GM23338 (cell line): ENCODE measurements around the gene CYP46A1. TPM values are rescaled to one million over a fixed set of nuclear protein-coding genes. Genes with fewer than 3 reads are reported as not detected.

Experiments used
- ATAC-seq: fragments of 200-7000 bp; cut with Tn5 transposase; 3 replicates; pipeline ENCODE4 v1.9.1; 2020
- DNase-seq: peaks from one replicate; pipeline ENCODE4 v3.0.0-alpha.2; 2015; ENCODE audit warnings: low spot score
- H2AFZ ChIP-seq: fragments of 200-600 bp; sonication (generic); 2 replicates; pipeline ENCODE4 v1.8.0; 2016; ENCODE audit warnings: antibody characterized with exemption, mild to moderate bottlenecking, moderate library complexity
- H3F3A ChIP-seq: fragments of 200-600 bp; sonication (generic); replicated peaks from 2 replicates; pipeline ENCODE4 v1.8.0; 2017; ENCODE audit warnings: antibody characterized with exemption, mixed run types, low read depth
- H3K27ac ChIP-seq: fragments of 200-600 bp; sonication (generic); 2 replicates; pipeline ENCODE4 v1.6.1; 2016; ENCODE audit warnings: low read depth
- H3K27me3 ChIP-seq: fragments of 200-600 bp; sonication (generic); 2 replicates; pipeline ENCODE4 v1.8.0; 2016; ENCODE audit warnings: mild to moderate bottlenecking, mixed run types, moderate library complexity; ENCODE audit not compliant: insufficient read depth
- H3K36me3 ChIP-seq: fragments of 200-600 bp; sonication (generic); 2 replicates; pipeline ENCODE4 v1.8.0; 2016; ENCODE audit warnings: mild to moderate bottlenecking; ENCODE audit not compliant: insufficient read depth
- H3K4me1 ChIP-seq: fragments of 200-600 bp; sonication (generic); 2 replicates; pipeline ENCODE4 v1.8.0; 2016; ENCODE audit warnings: mild to moderate bottlenecking, moderate library complexity; ENCODE audit not compliant: insufficient read depth
- H3K4me2 ChIP-seq: fragments of 200-600 bp; sonication (generic); 2 replicates; pipeline ENCODE4 v1.7.1; 2017; ENCODE audit warnings: mixed run types
- H3K4me3 ChIP-seq: fragments of 200-600 bp; sonication (generic); 2 replicates; pipeline ENCODE4 v1.6.1; 2016; ENCODE audit warnings: mixed run types
- H3K79me2 ChIP-seq: fragments of 200-600 bp; sonication (generic); replicated peaks from 2 replicates; pipeline ENCODE4 v1.8.0; 2017; ENCODE audit warnings: mild to moderate bottlenecking; ENCODE audit not compliant: insufficient read depth
- H3K9me2 ChIP-seq: fragments of 200-600 bp; sonication (generic); 2 replicates; pipeline ENCODE4 v1.8.0; 2017; ENCODE audit not compliant: insufficient read depth
- H4K20me1 ChIP-seq: fragments of 200-600 bp; sonication (generic); replicated peaks from 2 replicates; pipeline ENCODE4 v1.8.0; 2017; ENCODE audit warnings: mild to moderate bottlenecking; ENCODE audit not compliant: insufficient read depth
- H3K27ac Mint-ChIP-seq: 2 replicates; pipeline ENCODE4 v1.8.0; 2020; ENCODE audit warnings: inconsistent platforms, mild to moderate bottlenecking, moderate library complexity, mixed read lengths
- H3K27me3 Mint-ChIP-seq: 3 replicates; pipeline ENCODE4 v1.8.0; 2022; ENCODE audit warnings: low read depth, mild to moderate bottlenecking, moderate library complexity, mixed read lengths, inconsistent platforms; ENCODE audit not compliant: insufficient read depth, poor library complexity
- H3K36me3 Mint-ChIP-seq: 3 replicates; pipeline ENCODE4 v1.8.0; 2021; ENCODE audit warnings: low read depth, mild to moderate bottlenecking, inconsistent platforms, moderate library complexity, mixed read lengths
- H3K4me1 Mint-ChIP-seq: 3 replicates; pipeline ENCODE4 v1.8.0; 2020; ENCODE audit warnings: mild to moderate bottlenecking, inconsistent platforms, mixed read lengths
- H3K4me3 Mint-ChIP-seq: 3 replicates; pipeline ENCODE4 v1.8.0; 2021; ENCODE audit warnings: moderate library complexity, mild to moderate bottlenecking, inconsistent platforms, mixed read lengths
- H3K9me3 Mint-ChIP-seq: 3 replicates; pipeline ENCODE4 v1.8.0; 2020; ENCODE audit warnings: moderate library complexity, mild to moderate bottlenecking, inconsistent platforms, mixed read lengths
- CREB1 ChIP-seq: fragments of 250-450 bp; sonication (Bioruptor Pico); IDR thresholded peaks from 2 replicates; pipeline ENCODE4 v1.5.0; 2020; ENCODE audit warnings: low read depth, mild to moderate bottlenecking, moderate library complexity
- CTCF ChIP-seq, 2 experiments: fragments of 200-600 bp in 1 of 2; sonication (generic) in 1 of 2; conservative IDR thresholded peaks; 2 replicates each; pipeline versions ENCODE4 v1.5.1 to v1.6.1; 2016 to 2017; ENCODE audit warnings: antibody characterized with exemption in 2 of 2, low read depth in 2 of 2, mild to moderate bottlenecking in 2 of 2, moderate library complexity in 1 of 2
- ETS1 ChIP-seq: IDR thresholded peaks from 2 replicates; pipeline ENCODE4 v1.6.1; 2016; ENCODE audit warnings: antibody characterized with exemption
- EZH2 ChIP-seq: fragments of 200-600 bp; sonication (generic); IDR thresholded peaks from one replicate; pipeline ENCODE4 v1.8.0; 2017; ENCODE audit warnings: antibody characterized with exemption, mild to moderate bottlenecking, low read depth; ENCODE audit not compliant: unreplicated experiment
- EZH2phosphoT487 ChIP-seq: fragments of 200-600 bp; sonication (generic); IDR thresholded peaks from one replicate; pipeline ENCODE4 v1.8.1; 2018; ENCODE audit warnings: antibody characterized with exemption; ENCODE audit not compliant: unreplicated experiment
- JUNB ChIP-seq: IDR thresholded peaks from one replicate; pipeline ENCODE4 v1.6.1; 2016; ENCODE audit warnings: antibody characterized with exemption; ENCODE audit not compliant: unreplicated experiment
- NANOG ChIP-seq: IDR thresholded peaks from 2 replicates; pipeline ENCODE4 v1.6.1; 2016; ENCODE audit warnings: antibody characterized with exemption, borderline replicate concordance
- POLR2AphosphoS5 ChIP-seq: IDR thresholded peaks from 2 replicates; pipeline ENCODE4 v1.6.1; 2016; ENCODE audit warnings: antibody characterized with exemption, low read depth
- REST ChIP-seq: IDR thresholded peaks from one replicate; pipeline ENCODE4 v1.6.1; 2018; ENCODE audit warnings: antibody characterized with exemption; ENCODE audit not compliant: unreplicated experiment
- STAT1 ChIP-seq: IDR thresholded peaks from one replicate; pipeline ENCODE4 v1.6.1; 2016; ENCODE audit warnings: antibody characterized with exemption; ENCODE audit not compliant: unreplicated experiment
- ZNF114 ChIP-seq: fragments of 250-450 bp; sonication (Bioruptor Pico); IDR thresholded peaks from 2 replicates; pipeline ENCODE4 v1.5.0; 2020; ENCODE audit warnings: mild to moderate bottlenecking, moderate library complexity
- ZNF331 ChIP-seq: fragments of 250-450 bp; sonication (Bioruptor Pico); IDR thresholded peaks from 2 replicates; pipeline ENCODE4 v1.5.0; 2020; ENCODE audit warnings: low read depth, mild to moderate bottlenecking, moderate library complexity
- ZNF462 ChIP-seq: fragments of 250-450 bp; sonication (Bioruptor Pico); IDR thresholded peaks from 2 replicates; pipeline ENCODE4 v1.5.0; 2020; ENCODE audit warnings: mild to moderate bottlenecking, moderate library complexity
- polyA plus RNA-seq: library from polyadenylated mRNA; unstranded; fragments of >200 nt; fragmentation: Nextera tagmentation; extraction: Ambion mirVana; gene quantifications from 2 replicates; pipeline ENCODE4 v1.2.1, GENCODE V29; 2016
- total RNA-seq: library from RNA; depleted of rRNA; stranded (reverse); fragments of >200 nt; shearing (Covaris generic); gene quantifications from 2 replicates; pipeline ENCODE4 v1.2.3, GENCODE V29; 2014

The CYP46A1 gene
- total and polyA plus RNA-seq, 2 experiments from 2014 or later, result 0.59 to 0.66 TPM

DNA sequence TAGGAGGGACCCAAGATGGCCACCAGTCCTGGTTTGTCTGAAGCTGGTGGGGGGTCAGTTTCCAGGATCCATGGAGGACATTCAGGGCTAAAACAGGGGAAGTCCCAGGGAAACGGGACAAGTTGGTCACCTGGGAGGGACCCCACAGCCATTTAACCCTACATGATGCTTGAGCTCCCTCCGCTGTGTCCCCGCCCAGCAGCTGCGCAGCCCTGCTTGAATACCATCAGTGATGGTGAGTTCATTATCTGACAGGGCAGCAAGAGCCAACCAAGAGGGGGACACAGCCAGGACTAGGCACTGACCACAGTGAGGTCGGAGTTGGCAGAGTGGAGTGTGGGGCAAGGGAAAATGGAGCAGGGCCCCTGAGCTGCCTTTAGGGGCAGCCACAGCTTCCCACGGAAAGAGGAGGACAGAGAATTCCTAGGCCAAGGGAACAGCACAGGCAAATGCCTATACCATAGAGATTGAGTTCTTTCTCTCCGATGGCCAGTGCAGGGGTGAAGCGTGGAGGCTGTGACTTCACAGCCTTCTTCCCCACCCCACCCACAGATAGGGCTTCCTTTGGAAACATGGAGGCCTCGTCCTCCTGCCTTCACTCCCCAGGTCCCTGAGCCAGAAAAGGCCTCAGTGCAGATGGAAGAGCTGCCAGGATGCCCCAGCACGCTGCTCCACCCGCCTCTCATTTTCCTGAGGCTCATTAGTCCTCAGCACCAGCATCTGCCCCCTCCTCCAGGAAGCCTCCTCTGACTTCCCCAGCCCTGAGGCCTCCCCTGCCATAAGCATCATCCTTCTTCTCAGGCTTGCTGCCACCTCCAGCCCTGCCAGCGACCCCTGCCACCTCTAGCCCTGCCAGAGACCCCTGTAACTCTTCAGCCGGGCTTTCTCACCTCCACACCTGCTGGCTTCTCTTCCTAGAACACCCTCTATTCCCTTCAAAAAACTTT lies 51.4 kb downstream of the CYP46A1 start:
- no peak overlapping the region for H3K4me3 Mint-ChIP-seq
- H2AFZ ChIP-seq, result peak overlapping the region; percentile 43; the same call in 1 of the 2 replicates
- no peak for ATAC-seq
- H3K36me3 Mint-ChIP-seq, result no peaks in the 10 kb centered on the region
- peaks cover 6% of the 10 kb centered on the region; the same call in 2 of the 3 replicates for H3K4me1 Mint-ChIP-seq
- H3K79me2 ChIP-seq, result no peaks in the 10 kb centered on the region
- H3K36me3 ChIP-seq, result no peaks in the 10 kb centered on the region
- no peaks in the 10 kb centered on the region for H4K20me1 ChIP-seq
- 0 out of 2 replicates have a peak, but pooled peaks cover 4% of the 10 kb centered on the region for H3F3A ChIP-seq
- H3K9me3 Mint-ChIP-seq, result no peaks in the 10 kb centered on the region; the same call in 1 of the 3 replicates
- H3K4me2 ChIP-seq, result no peak overlapping the region
- H3K4me3 ChIP-seq, result no peak overlapping the region
- H3K9me2 ChIP-seq, result no peaks in the 10 kb centered on the region
- H3K27me3 ChIP-seq, result no peaks in the 10 kb centered on the region
- no peak for DNase-seq
- no peak overlapping the region for H3K27ac Mint-ChIP-seq
- peaks cover 10% of the 10 kb centered on the region for H3K27me3 Mint-ChIP-seq
- no peak for TF ChIP-seq ZNF462 (CRISPR knock-in tag)
- TF ChIP-seq CREB1 (CRISPR knock-in tag), result no peak
- TF ChIP-seq REST, result no peak
- no peak for TF ChIP-seq ZNF331 (CRISPR knock-in tag)
- TF ChIP-seq EZH2, result no peak
- no peak for TF ChIP-seq ZNF114 (CRISPR knock-in tag)
- TF ChIP-seq EZH2phosphoT487, result no peak
- TF ChIP-seq CTCF (conservative IDR thresholded peaks at IDR 0.05; ENCODE audit: low read depth in 2 of 2), result no peak
- no peak for TF ChIP-seq ETS1
- TF ChIP-seq NANOG, result no peak
- TF ChIP-seq STAT1, result no peak
- no peak for TF ChIP-seq POLR2AphosphoS5
- no peak for TF ChIP-seq JUNB
- H3K4me1 ChIP-seq, result peaks cover 5% of the 10 kb centered on the region
- no peak overlapping the region for H3K27ac ChIP-seq
